GM23338 (cell line): ENCODE results near the gene FPR1. TPM values are rescaled to one million over a fixed set of nuclear protein-coding genes. Genes with fewer than 3 reads are reported as not detected.

Experiments used
- ATAC-seq: fragments of 200-7000 bp; cut with Tn5 transposase; 3 replicates; pipeline ENCODE4 v1.9.1; 2020
- DNase-seq: peaks from one replicate; pipeline ENCODE4 v3.0.0-alpha.2; 2015; ENCODE audit warnings: low spot score
- H2AFZ ChIP-seq: fragments of 200-600 bp; sonication (generic); 2 replicates; pipeline ENCODE4 v1.8.0; 2016; ENCODE audit warnings: antibody characterized with exemption, mild to moderate bottlenecking, moderate library complexity
- H3F3A ChIP-seq: fragments of 200-600 bp; sonication (generic); replicated peaks from 2 replicates; pipeline ENCODE4 v1.8.0; 2017; ENCODE audit warnings: antibody characterized with exemption, mixed run types, low read depth
- H3K27ac ChIP-seq: fragments of 200-600 bp; sonication (generic); 2 replicates; pipeline ENCODE4 v1.6.1; 2016; ENCODE audit warnings: low read depth
- H3K27me3 ChIP-seq: fragments of 200-600 bp; sonication (generic); 2 replicates; pipeline ENCODE4 v1.8.0; 2016; ENCODE audit warnings: mild to moderate bottlenecking, mixed run types, moderate library complexity; ENCODE audit not compliant: insufficient read depth
- H3K36me3 ChIP-seq: fragments of 200-600 bp; sonication (generic); 2 replicates; pipeline ENCODE4 v1.8.0; 2016; ENCODE audit warnings: mild to moderate bottlenecking; ENCODE audit not compliant: insufficient read depth
- H3K4me1 ChIP-seq: fragments of 200-600 bp; sonication (generic); 2 replicates; pipeline ENCODE4 v1.8.0; 2016; ENCODE audit warnings: mild to moderate bottlenecking, moderate library complexity; ENCODE audit not compliant: insufficient read depth
- H3K4me2 ChIP-seq: fragments of 200-600 bp; sonication (generic); 2 replicates; pipeline ENCODE4 v1.7.1; 2017; ENCODE audit warnings: mixed run types
- H3K4me3 ChIP-seq: fragments of 200-600 bp; sonication (generic); 2 replicates; pipeline ENCODE4 v1.6.1; 2016; ENCODE audit warnings: mixed run types
- H3K79me2 ChIP-seq: fragments of 200-600 bp; sonication (generic); replicated peaks from 2 replicates; pipeline ENCODE4 v1.8.0; 2017; ENCODE audit warnings: mild to moderate bottlenecking; ENCODE audit not compliant: insufficient read depth
- H3K9me2 ChIP-seq: fragments of 200-600 bp; sonication (generic); 2 replicates; pipeline ENCODE4 v1.8.0; 2017; ENCODE audit not compliant: insufficient read depth
- H4K20me1 ChIP-seq: fragments of 200-600 bp; sonication (generic); replicated peaks from 2 replicates; pipeline ENCODE4 v1.8.0; 2017; ENCODE audit warnings: mild to moderate bottlenecking; ENCODE audit not compliant: insufficient read depth
- H3K27ac Mint-ChIP-seq: 2 replicates; pipeline ENCODE4 v1.8.0; 2020; ENCODE audit warnings: inconsistent platforms, mild to moderate bottlenecking, moderate library complexity, mixed read lengths
- H3K27me3 Mint-ChIP-seq: 3 replicates; pipeline ENCODE4 v1.8.0; 2022; ENCODE audit warnings: low read depth, mild to moderate bottlenecking, moderate library complexity, mixed read lengths, inconsistent platforms; ENCODE audit not compliant: insufficient read depth, poor library complexity
- H3K36me3 Mint-ChIP-seq: 3 replicates; pipeline ENCODE4 v1.8.0; 2021; ENCODE audit warnings: low read depth, mild to moderate bottlenecking, inconsistent platforms, moderate library complexity, mixed read lengths
- H3K4me1 Mint-ChIP-seq: 3 replicates; pipeline ENCODE4 v1.8.0; 2020; ENCODE audit warnings: mild to moderate bottlenecking, inconsistent platforms, mixed read lengths
- H3K4me3 Mint-ChIP-seq: 3 replicates; pipeline ENCODE4 v1.8.0; 2021; ENCODE audit warnings: moderate library complexity, mild to moderate bottlenecking, inconsistent platforms, mixed read lengths
- H3K9me3 Mint-ChIP-seq: 3 replicates; pipeline ENCODE4 v1.8.0; 2020; ENCODE audit warnings: moderate library complexity, mild to moderate bottlenecking, inconsistent platforms, mixed read lengths
- EZH2 ChIP-seq: fragments of 200-600 bp; sonication (generic); IDR thresholded peaks from one replicate; pipeline ENCODE4 v1.8.0; 2017; ENCODE audit warnings: antibody characterized with exemption, mild to moderate bottlenecking, low read depth; ENCODE audit not compliant: unreplicated experiment
- JUNB ChIP-seq: IDR thresholded peaks from one replicate; pipeline ENCODE4 v1.6.1; 2016; ENCODE audit warnings: antibody characterized with exemption; ENCODE audit not compliant: unreplicated experiment
- POLR2AphosphoS5 ChIP-seq: IDR thresholded peaks from 2 replicates; pipeline ENCODE4 v1.6.1; 2016; ENCODE audit warnings: antibody characterized with exemption, low read depth
- ZNF114 ChIP-seq: fragments of 250-450 bp; sonication (Bioruptor Pico); IDR thresholded peaks from 2 replicates; pipeline ENCODE4 v1.5.0; 2020; ENCODE audit warnings: mild to moderate bottlenecking, moderate library complexity
- polyA plus RNA-seq: library from polyadenylated mRNA; unstranded; fragments of >200 nt; fragmentation: Nextera tagmentation; extraction: Ambion mirVana; gene quantifications from 2 replicates; pipeline ENCODE4 v1.2.1, GENCODE V29; 2016
- total RNA-seq: library from RNA; depleted of rRNA; stranded (reverse); fragments of >200 nt; shearing (Covaris generic); gene quantifications from 2 replicates; pipeline ENCODE4 v1.2.3, GENCODE V29; 2014
- TF ChIP-seq, protein P1 (sequence below): IDR thresholded peaks from one replicate; pipeline ENCODE4 v1.6.1; 2018; ENCODE audit warnings: antibody characterized with exemption; ENCODE audit not compliant: unreplicated experiment

Gene FPR1
- total and polyA plus RNA-seq, 2 experiments from 2014 or later, result not detected

DNA sequence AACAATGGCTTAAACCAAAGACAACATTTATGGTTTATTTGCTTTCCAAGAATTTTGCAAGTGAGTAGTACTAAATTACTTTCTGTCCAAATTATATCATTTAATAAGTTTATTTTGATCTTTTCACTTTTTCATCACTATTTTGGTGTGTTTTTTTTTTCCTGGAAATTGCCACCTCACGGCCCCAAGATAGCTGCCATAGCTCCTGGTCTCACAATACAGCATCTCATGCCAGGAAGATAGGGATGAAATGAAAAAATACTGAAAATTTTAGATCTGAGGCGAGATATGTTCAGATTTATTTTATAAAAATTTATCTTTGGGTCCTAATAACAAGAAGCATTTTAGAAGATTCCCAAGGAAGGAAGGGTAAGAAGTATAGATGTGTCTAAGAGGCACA is 36.4 kb upstream of the FPR1 start (continued):
- TF ChIP-seq, protein P1, sequence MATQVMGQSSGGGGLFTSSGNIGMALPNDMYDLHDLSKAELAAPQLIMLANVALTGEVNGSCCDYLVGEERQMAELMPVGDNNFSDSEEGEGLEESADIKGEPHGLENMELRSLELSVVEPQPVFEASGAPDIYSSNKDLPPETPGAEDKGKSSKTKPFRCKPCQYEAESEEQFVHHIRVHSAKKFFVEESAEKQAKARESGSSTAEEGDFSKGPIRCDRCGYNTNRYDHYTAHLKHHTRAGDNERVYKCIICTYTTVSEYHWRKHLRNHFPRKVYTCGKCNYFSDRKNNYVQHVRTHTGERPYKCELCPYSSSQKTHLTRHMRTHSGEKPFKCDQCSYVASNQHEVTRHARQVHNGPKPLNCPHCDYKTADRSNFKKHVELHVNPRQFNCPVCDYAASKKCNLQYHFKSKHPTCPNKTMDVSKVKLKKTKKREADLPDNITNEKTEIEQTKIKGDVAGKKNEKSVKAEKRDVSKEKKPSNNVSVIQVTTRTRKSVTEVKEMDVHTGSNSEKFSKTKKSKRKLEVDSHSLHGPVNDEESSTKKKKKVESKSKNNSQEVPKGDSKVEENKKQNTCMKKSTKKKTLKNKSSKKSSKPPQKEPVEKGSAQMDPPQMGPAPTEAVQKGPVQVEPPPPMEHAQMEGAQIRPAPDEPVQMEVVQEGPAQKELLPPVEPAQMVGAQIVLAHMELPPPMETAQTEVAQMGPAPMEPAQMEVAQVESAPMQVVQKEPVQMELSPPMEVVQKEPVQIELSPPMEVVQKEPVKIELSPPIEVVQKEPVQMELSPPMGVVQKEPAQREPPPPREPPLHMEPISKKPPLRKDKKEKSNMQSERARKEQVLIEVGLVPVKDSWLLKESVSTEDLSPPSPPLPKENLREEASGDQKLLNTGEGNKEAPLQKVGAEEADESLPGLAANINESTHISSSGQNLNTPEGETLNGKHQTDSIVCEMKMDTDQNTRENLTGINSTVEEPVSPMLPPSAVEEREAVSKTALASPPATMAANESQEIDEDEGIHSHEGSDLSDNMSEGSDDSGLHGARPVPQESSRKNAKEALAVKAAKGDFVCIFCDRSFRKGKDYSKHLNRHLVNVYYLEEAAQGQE, result no peak
- TF ChIP-seq JUNB, result no peak
- no peak for TF ChIP-seq EZH2

DNA sequence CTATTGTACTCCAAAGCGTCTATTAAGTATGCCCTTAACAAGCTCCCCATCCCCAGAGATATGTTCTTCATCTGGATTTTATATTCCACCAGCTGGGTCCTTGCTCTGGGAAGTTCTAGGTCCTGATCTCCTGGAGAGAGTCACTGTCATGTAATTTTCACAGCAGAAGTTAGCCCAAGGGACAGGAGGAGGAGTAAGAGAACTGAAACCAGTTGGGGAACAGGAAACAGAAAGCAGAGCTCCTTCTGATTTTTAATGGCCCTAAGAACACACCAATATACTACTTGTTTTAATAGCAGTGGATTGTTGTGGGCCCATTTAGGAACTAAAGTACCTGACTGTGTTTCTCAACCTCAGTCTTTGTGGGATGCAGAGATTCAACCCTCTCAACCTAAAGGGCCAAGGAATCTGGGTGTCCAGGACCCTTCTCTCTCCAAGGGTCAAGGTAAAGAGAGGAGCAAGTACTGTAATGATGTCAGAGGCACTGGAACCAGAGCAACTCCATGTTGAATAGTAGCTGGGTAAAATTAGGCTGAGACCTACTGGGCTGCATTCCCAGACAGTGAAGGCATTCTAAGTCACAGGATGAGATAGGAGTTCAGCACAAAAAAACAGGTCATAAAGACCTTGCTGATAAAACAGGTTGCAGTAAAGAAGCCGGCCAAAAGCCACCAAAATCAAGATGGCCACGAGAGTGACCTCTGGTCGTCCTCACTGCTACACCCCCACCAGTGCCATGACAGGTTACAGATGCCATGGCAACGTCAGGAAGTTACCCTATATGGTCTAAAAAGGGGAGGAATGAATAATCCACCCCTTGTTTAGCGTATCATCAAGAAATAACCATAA is 35.2 kb upstream of the FPR1 start:
- TF ChIP-seq JUNB (no peak), POLR2AphosphoS5 (no peak), ZNF114 (CRISPR knock-in tag) (no peak)
- TF ChIP-seq, protein P1, result no peak
- Histone ChIP-seq H3K9me2 (peaks cover 4% of the 10 kb centered on the region; the same call in 1 of the 2 replicates), H4K20me1 (no peaks in the 10 kb centered on the region), H3F3A (no peaks in the 10 kb centered on the region), H3K4me1 (no peaks in the 10 kb centered on the region), H2AFZ (no peak overlapping the region), H3K4me3 (no peak overlapping the region), H3K27me3 (no peaks in the 10 kb centered on the region), H3K4me2 (no peak overlapping the region), H3K27ac (no peak overlapping the region), H3K36me3 (no peaks in the 10 kb centered on the region), H3K79me2 (no peaks in the 10 kb centered on the region)
- peaks cover 37% of the 10 kb centered on the region for H3K9me3 Mint-ChIP-seq
- H3K4me3 Mint-ChIP-seq, result no peak overlapping the region
- no peaks in the 10 kb centered on the region for H3K27me3 Mint-ChIP-seq
- ATAC-seq (no peak), DNase-seq (no peak)
- H3K36me3 Mint-ChIP-seq, result peaks cover 4% of the 10 kb centered on the region; the same call in 2 of the 3 replicates
- no peaks in the 10 kb centered on the region for H3K4me1 Mint-ChIP-seq
- no peak overlapping the region for H3K27ac Mint-ChIP-seq
